Measurements from ENCODE around the gene CD81.

The CD81 gene

GRCh38 chr11:2409611-2410468 is 32.7 kb downstream of the CD81 start:
- Mint-ChIP-seq H3K4me1 (ENCODE audit: low read depth) (no peaks in the 10 kb centered on the region), H3K36me3 (no peaks in the 10 kb centered on the region), H3K27ac (no peak overlapping the region), H3K4me3 (no peak overlapping the region), H3K27me3 (no peaks in the 10 kb centered on the region), H3K9me3 (ENCODE audit: low read depth) (no peaks in the 10 kb centered on the region)

- H3K27ac Mint-ChIP-seq, result no peak overlapping the region
- H3K9me3 Mint-ChIP-seq (ENCODE audit: low read depth), result no peaks in the 10 kb centered on the region
- H3K4me1 Mint-ChIP-seq (ENCODE audit: low read depth), result no peaks in the 10 kb centered on the region
- no peaks in the 10 kb centered on the region for H3K36me3 Mint-ChIP-seq
- no peaks in the 10 kb centered on the region for H3K27me3 Mint-ChIP-seq
- H3K4me3 Mint-ChIP-seq, result no peak overlapping the region
Measured at GRCh38 chr11:2410616-2411015, 33.5 kb downstream of the CD81 start.

- Mint-ChIP-seq H3K27me3 (no peaks in the 10 kb centered on the region), H3K4me1 (ENCODE audit: low read depth) (no peaks in the 10 kb centered on the region), H3K4me3 (no peak overlapping the region), H3K36me3 (no peaks in the 10 kb centered on the region), H3K27ac (no peak overlapping the region), H3K9me3 (ENCODE audit: low read depth) (no peaks in the 10 kb centered on the region)
Measured at GRCh38 chr11:2411446-2412305, 34.6 kb downstream of the CD81 start.

GRCh38 chr11:2412323-2412722 is 35.2 kb downstream of the CD81 start:
- Mint-ChIP-seq H3K27me3 (no peaks in the 10 kb centered on the region), H3K36me3 (no peaks in the 10 kb centered on the region), H3K27ac (no peak overlapping the region), H3K4me1 (ENCODE audit: low read depth) (no peaks in the 10 kb centered on the region), H3K4me3 (no peak overlapping the region), H3K9me3 (ENCODE audit: low read depth) (no peaks in the 10 kb centered on the region)

GRCh38 chr11:2413742-2414579 is 36.9 kb downstream of the CD81 start:
- H3K4me1 Mint-ChIP-seq (ENCODE audit: low read depth), result no peaks in the 10 kb centered on the region
- no peak overlapping the region for H3K4me3 Mint-ChIP-seq

GRCh38 chr11:2414616-2415015 is 37.5 kb downstream of the CD81 start:
- Mint-ChIP-seq H3K27me3 (no peaks in the 10 kb centered on the region), H3K4me3 (no peak overlapping the region), H3K36me3 (no peaks in the 10 kb centered on the region), H3K4me1 (ENCODE audit: low read depth) (no peaks in the 10 kb centered on the region), H3K27ac (no peak overlapping the region), H3K9me3 (ENCODE audit: low read depth) (no peaks in the 10 kb centered on the region)

More at GRCh38 chr11:2413742-2414579, 36.9 kb downstream of the CD81 start:
- Mint-ChIP-seq H3K27me3 (no peaks in the 10 kb centered on the region), H3K36me3 (no peaks in the 10 kb centered on the region), H3K9me3 (ENCODE audit: low read depth) (no peaks in the 10 kb centered on the region), H3K27ac (no peak overlapping the region)

- Mint-ChIP-seq H3K36me3 (no peaks in the 10 kb centered on the region), H3K27ac (no peak overlapping the region), H3K9me3 (ENCODE audit: low read depth) (no peaks in the 10 kb centered on the region), H3K4me3 (no peak overlapping the region), H3K27me3 (no peaks in the 10 kb centered on the region), H3K4me1 (ENCODE audit: low read depth) (no peaks in the 10 kb centered on the region)
Measured at GRCh38 chr11:2415171-2415570, 38.1 kb downstream of the CD81 start.

GRCh38 chr11:2415601-2416380 is 38.7 kb downstream of the CD81 start:
- no peak overlapping the region for H3K4me3 Mint-ChIP-seq

GRCh38 chr11:2416765-2417164 is 39.7 kb downstream of the CD81 start:
- no peaks in the 10 kb centered on the region for H3K36me3 Mint-ChIP-seq
- H3K9me3 Mint-ChIP-seq (ENCODE audit: low read depth), result no peaks in the 10 kb centered on the region
- H3K4me1 Mint-ChIP-seq (ENCODE audit: low read depth), result no peaks in the 10 kb centered on the region
- no peak overlapping the region for H3K27ac Mint-ChIP-seq
- H3K27me3 Mint-ChIP-seq, result no peaks in the 10 kb centered on the region
- no peak overlapping the region for H3K4me3 Mint-ChIP-seq

More at GRCh38 chr11:2415601-2416380, 38.7 kb downstream of the CD81 start:
- H3K4me1 Mint-ChIP-seq (ENCODE audit: low read depth), result no peaks in the 10 kb centered on the region
- H3K9me3 Mint-ChIP-seq (ENCODE audit: low read depth), result no peaks in the 10 kb centered on the region
- no peak overlapping the region for H3K27ac Mint-ChIP-seq
- H3K27me3 Mint-ChIP-seq, result no peaks in the 10 kb centered on the region
- H3K36me3 Mint-ChIP-seq, result no peaks in the 10 kb centered on the region

- Mint-ChIP-seq H3K4me3 (no peak overlapping the region), H3K36me3 (no peaks in the 10 kb centered on the region), H3K27ac (no peak overlapping the region), H3K9me3 (ENCODE audit: low read depth) (no peaks in the 10 kb centered on the region), H3K27me3 (no peaks in the 10 kb centered on the region), H3K4me1 (ENCODE audit: low read depth) (no peaks in the 10 kb centered on the region)
Measured at GRCh38 chr11:2417856-2418692, 41.0 kb downstream of the CD81 start.

- Mint-ChIP-seq H3K36me3 (no peaks in the 10 kb centered on the region), H3K4me1 (ENCODE audit: low read depth) (no peaks in the 10 kb centered on the region), H3K9me3 (ENCODE audit: low read depth) (no peaks in the 10 kb centered on the region), H3K27ac (no peak overlapping the region), H3K4me3 (no peak overlapping the region), H3K27me3 (no peaks in the 10 kb centered on the region)
Measured at GRCh38 chr11:2418693-2419360, 41.7 kb downstream of the CD81 start.

GRCh38 chr11:2419638-2420501 is 42.8 kb downstream of the CD81 start:
- H3K9me3 Mint-ChIP-seq (ENCODE audit: low read depth), result no peaks in the 10 kb centered on the region
- no peak overlapping the region for H3K27ac Mint-ChIP-seq
- no peak overlapping the region for H3K4me3 Mint-ChIP-seq
- no peaks in the 10 kb centered on the region for H3K36me3 Mint-ChIP-seq
- H3K27me3 Mint-ChIP-seq, result no peaks in the 10 kb centered on the region
- no peaks in the 10 kb centered on the region for H3K4me1 Mint-ChIP-seq (ENCODE audit: low read depth)
